ENCODE measurements around the gene RUNX2.
"Not testable (repeated sequence)": the region's sequence is repeated elsewhere in the genome, so short reads cannot be mapped to it uniquely, and the experiment has no call there.

The RUNX2 gene

DNA sequence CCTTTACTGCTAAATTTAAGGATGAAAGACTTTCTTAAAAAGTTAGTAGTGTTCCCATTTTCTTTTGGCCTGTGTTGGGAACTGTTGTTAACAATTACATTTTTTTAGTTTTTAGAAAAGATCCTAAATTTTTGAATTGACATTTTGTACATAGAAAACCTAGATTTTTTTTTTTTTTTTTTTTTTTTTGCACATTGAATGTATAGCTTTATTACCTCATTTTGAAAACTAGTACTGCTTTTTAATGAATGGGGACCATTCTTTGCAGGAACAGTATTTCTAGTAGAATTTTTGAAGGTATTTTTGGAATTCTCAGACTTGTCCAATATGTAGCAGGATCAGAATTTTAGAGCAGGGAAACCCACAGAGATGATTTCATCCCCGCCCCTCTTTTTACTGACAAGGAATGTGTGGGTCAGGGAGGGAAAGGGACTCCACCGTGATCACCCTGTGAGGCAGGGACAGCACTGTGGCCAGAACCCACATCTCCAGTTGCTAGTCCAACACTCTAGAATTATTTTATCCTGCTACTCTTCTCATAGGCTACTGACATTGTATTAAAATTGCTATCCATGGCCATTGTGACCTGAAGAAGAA lies 204.0 kb downstream of the RUNX2 start:
- DNase-seq = no peak

DNA sequence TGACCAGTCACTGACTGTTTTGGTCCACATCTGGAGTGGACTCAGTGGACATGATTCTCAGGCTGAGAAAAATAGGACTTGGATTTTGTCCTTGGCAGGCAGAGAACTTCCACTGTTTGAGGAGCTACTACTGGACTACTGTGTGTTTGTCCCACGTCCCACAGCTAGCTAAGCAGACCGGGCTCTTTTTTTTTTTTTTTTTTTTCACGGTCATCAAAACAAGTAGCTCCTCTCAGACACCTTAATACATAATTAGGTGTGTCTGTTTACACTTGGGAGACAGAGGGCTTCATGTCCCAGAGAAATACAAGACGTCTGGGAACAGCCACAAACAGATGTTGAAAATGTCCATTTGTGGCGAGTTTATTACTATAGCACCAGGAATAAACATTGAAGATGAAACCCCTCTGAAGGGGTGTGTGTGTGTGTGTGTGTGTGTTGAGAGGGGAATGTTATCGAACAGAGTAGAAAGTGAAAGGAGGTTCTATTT lies 204.6 kb downstream of the RUNX2 start:
- DNase-seq = no peak

DNA sequence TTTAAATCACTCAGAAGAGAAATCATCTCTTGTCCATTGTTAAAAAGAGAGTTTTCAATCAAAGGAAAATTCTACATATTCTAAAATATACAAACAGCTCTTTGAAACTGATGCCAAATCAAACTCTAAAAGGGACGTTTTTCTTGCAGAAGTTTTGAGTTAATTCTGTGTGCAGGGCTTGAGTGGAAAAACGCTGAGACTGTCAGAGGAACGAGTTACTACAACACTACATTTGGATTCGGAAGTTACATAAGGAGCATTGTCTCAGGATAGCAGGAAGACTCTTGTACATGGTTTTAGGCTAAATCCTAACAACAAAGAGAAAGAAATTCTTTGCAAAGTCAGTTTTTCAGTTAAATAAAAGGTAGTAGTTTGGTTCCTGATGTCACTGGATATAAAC lies 205.3 kb downstream of the RUNX2 start:
- DNase-seq = no peak

DNA sequence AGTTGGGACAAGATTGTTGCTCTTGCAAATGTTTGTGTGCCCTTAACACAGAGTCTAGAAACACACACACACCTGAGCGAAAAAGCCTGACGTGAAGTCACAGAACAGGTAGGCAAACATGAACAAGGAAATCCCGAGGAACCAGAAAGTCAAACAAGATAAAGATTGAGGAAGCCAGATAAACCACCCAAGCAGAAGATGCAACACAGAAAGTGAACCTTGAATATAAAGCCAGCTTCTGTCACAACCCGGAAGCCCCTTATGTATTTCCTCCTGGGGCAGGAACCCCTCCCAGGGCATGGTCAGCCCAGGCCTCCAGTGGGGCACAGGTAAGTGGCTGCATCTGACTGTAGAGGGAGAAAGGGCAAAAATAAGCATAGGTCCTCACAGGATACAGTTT lies 207.8 kb downstream of the RUNX2 start:
- DNase-seq = no peak

DNA sequence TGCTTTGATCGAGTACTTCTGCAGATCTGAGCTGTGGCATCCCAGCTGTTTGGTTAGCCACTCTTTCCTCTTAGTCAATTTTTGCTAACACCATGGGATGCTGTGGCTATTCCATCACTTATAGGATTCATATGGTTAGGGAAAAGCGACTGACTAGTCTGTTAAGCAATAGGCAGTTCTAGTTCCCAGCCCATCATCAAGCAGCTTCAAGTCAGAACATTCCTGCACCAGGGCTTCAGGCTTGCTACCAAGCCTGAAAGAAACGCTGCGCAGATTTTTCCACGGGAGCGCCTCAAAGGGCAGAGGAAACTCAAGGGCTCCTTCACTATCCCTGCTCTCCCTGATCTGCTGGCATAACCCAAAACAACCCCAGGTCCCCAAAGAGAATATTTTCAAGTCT lies 209.4 kb downstream of the RUNX2 start:
- DNase-seq = no peak

DNA sequence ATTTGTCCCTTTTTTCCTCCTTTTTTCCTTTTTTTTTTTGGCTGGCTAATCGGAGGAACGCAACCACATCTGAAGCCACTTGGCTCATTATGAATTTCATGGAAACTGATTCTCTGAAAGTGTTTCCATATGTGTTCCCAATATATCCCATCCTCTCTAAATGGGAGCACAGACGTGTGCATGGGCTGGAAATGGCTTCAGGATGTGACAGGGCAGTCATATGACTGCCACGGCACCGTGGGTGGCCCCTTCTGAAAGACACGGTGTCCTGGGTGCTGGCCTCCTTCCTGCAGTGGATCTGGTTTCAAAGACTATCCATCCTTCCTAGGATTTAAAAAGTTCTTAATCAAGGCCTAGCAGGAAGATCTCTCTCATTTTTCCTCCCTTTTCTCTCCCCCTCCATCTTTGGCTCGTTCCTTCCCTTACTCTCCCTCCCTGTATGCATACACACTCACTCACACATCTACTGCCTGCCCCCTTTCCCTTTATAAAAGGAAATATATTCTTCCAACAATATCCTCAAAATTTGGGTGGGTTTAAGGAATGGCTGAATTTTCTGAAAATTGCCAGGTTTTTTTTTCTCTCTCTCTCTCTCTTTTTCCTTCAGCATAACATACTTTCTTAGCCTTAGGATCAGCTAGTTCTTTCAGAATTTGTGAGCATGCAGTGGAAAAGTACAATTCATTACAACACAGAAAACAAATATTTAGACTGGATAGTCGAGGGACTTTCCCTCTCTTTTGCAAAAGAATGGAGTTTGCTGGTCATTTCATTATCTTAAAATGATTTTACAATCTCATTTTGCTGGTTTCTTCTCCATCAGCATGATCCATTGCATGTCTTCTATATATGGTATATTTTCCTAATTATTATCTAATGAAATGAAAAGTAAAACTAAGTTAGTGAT lies 210.8 kb downstream of the RUNX2 start:
- no peak for DNase-seq

DNA sequence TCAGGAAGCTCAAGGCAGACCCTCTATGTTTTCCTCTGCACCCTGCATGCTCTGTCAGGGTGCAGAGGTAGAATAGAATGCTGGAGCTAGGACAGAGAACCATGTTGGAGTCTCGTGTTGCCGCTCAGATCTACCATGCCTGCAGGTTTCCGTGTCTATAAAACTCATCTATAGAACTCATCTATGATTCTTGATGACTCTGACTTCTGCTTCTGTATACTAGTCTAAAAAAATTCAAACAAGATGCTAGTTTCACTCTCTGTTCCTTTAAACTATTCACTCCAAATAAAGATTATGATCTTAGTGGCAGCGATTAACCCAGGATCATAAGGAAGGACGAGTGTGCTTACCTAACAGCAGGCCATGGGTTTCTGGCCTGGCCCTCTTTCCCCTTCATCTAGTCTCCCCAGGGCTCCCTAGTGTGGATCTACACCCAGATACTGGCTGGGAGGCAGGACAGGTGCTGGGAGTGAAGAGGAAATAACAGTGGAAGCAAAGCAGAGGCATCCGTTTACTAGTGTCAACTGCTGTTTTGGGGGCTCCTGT lies 212.3 kb downstream of the RUNX2 start:
- no peak for DNase-seq

DNA sequence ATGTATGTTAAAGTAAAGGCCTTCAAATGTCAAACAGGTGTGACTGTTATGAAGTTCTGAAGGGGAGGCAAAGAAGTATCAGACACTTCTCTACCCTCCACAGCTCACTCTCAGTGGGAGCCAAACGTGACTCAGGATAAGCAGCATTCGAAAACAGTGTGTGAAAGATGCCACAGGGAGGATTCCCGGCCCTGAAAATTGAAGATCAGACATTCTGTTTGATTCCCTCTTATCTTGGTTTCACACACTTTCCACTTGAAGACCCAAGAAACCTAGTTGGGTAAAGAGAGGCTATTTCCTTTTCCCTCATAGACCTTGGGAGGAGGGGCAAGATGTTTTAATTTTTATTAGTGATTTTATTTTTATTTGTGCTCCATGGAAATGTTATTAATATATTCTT lies 213.8 kb downstream of the RUNX2 start:
- no peak for DNase-seq

DNA sequence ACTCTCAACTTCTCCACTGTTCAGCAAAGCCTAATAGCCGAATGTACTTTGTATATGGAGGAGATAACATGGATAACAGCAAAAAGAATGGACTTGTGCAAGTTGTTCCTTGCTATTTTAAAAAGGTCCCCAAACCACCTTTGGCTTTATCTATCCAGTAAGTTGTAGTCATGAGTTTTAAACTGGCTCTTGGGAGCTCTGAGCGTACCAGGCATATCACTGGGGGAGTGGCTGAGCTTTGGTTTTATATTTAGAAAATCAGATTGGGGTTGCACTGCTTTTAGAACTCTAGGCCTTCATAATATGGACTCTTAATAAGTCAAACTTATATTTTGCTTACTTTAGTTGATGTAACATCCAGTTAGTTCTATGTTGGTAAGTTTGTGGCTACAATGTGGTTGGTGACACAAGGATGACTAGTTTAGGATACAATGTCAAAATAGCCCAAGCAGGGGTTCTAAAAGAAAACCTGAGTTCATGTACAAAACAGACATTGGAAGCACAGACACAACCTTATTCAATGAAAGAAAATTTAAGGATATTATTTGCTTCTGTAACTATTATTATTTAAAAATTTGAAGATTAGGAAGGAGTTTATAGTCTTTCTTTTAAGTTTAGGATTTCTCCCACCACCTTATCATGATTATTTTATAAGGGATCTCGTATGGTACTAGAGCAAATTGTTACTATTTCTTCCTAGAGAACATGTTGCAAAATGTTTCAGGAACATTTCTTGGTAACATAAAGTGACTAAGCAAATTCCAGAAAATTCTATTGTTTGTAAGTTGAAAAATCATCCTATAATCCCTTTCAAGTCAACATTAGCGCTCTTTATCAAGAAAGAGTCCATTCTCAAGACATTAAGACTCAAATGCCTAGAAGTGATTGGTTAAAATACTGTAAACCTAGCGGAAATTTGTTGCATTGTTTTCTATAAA lies 215.4 kb downstream of the RUNX2 start:
- no peak for DNase-seq

DNA sequence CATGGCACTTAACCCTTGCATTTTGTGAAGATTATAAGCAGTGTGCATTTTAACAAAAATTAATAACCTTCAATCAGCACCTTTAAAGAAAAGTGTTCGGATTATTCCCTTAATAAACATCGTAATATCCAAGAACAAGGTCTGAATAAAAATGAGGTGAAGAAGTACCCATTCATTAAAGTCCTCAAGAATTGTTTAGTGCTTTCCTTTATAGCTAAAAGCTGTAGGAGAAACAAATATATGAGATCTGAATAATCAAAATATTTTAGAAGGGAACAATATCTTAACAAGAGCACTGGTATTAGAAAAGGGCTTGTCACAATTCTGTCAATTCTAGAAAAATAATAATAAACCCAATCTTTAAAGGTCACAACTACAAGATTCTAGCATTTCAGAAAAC lies 217.3 kb downstream of the RUNX2 start:
- DNase-seq = no peak

DNA sequence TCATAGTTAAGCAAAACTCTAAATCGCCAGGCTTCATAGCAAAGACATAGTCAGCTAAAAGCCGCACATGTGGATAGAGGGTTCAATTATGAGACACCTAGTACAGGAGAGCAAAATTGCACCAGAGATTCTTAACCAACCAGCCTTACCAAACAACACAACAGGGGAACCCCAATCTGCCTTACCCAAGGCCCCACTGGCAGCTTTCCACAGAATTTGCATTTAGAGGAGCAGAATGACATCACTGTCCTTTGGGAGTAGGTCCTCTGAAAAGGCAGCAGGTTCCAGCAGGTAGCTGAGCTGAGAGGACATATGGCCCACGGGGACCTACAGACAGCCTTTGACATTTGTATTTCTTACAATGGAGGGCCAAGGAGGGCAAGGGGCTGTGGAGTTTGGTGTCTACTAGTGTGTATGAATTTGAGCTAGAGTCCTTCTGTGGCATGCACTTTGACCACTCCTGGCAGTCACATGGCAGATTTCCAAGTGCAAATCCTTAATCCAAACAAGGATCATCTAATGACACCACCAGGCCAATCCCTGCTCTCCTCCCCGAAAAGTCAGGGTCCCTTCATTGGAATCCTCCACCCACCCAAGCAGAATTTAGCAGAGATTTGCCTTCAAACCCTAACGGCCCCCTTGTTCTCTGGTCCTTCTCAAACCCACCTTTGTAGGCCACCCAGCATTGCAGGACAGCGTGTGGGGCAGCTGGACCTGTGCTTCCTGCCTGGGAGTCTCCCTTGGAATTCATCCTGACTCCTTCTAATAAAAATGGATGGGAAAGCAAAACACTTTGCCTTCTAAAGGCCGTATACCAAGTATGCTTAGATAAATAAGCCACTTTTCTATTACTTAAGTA lies 220.8 kb downstream of the RUNX2 start:
- no peak for DNase-seq

DNA sequence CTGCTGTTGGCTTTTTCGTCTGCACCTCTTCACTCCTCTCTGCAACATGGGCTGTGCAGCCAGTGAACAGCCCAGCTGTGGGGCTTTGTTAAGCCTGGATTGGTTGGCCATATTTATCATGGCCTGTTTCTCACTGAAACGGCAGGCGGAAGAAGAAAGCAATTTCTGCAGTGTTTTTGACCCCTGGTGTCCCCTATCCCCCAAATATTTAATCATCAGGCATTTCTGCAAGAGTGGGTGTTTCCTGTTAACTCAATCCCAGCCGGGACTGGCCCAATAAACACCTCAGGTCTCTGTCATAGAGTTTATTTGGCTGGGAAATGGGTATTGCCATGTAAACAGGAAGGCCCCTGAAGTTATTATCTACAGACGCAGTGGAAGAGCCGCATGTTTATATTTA lies 224.4 kb downstream of the RUNX2 start:
- DNase-seq = no peak

DNA sequence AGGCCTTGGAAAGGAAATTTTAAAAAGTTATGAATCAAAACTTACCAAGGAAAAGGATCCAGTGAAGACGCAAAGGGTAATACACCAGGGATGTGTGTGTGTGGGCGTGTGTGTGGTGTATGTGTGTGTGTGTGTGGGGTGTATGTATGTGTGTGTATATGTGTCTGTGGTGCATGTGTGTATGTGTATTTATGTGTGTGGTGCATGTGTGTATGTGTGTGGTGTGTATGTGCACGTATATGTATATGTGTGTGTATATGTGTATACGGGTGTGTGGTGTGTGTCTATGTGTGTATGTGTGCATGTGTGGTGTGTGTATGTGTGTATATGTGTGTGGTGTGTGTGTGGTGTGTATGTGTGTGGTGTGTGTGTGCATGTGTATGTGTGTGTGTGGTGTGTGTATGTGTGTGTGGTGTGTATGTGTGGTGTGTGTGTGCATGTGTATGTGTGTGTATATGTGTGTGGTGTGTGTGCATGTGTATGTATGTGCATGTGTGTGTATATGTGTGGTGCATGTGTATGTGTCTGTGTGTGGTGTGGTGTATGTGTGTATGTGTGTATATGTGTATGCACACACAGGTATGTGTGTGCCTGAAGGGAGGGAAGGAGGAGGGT lies 225.7 kb downstream of the RUNX2 start:
- no peak for DNase-seq

DNA sequence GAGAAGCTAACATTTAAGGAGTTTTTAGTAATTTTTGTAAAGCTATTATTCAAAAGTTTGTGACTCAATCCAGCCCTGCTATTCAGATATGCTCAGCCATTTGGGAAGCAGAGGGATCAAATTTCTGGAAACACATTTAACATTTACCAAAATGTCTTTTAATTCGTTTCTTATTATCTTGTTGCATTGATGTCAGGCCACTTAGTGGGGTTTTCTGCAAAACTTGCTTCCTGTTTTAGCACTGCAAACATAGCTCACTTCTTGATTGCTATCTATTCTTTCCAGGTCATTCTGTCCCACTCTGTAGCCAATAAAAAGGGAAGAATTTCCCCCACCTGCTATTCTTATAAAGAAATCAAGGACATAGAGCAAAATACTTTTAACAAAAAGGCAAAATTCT lies 226.5 kb downstream of the RUNX2 start:
- no peak for DNase-seq

DNA sequence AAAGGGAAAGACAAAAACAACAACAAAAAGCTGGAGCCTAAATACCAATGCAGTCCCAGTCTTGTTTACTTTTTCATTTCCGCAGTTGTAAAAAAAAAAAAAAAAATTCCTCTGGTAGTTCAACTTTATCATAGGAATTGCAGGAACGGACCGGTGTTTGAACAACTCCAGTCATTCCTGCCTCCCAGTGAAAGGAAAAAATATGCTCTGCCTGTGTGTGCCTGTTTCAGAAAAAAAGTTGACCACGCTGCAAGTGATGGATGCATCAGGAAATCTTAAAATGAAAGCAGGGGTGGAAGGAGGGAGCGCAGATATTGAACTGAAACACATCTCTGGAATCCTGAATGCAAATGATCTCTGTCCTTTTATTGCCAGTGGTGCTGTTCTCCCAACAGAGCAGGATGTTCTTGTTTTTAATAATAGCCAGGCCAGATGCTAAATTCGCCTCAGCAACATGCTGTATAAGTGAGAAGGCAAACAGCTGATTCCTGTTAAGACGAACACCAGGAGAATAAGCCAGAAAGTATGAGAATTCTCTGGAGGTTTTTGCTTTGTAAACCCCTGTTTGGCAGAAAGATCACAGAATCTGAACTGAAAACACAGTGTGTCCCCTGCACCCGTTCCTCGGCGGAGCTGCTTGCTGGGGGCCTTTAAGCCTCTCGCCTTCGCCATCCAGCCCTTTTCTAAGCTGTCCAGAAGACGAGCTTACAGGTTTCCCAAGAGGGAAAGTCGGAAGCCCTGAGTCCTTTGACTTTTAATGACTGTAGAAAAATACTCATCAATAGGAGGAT lies 228.0 kb downstream of the RUNX2 start:
- no peak for DNase-seq

DNA sequence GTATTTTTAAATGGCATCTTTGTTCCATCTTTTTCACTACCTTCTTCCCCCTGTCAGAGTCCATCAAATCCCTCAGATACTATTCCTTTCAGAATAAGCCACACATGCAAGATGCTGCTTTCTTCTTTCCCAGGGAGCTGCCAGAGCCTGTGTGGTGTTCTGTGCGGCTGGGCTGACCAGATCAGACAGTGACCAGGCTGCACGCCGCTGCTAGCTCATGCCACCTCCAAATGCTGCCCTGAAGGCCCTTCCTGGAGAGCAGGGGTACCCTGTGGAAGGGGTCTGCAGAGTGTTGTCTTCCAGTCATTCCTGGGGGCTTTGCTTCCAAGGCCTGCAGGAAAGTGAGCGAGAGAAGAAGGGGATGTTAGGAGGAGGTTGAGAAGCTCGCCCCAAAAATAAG lies 228.7 kb downstream of the RUNX2 start:
- DNase-seq = no peak

DNA sequence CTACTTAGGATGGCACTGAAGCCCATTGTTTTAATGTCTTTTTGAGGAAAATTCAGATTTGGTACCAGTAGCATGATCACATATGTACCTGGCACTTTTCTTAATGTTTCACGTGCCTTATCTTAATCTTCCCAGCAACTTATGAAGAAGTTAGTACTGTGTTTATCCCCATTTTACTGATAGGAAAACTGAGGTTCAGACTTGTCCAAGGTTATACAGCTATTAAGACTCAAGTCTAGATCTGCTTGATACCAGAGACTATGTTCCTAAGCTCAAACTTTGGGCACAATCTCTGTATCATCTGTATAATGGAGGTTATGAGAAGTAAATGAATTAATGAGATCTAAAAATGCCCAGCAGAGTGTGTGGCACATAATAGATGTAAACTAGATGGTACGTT lies 229.3 kb downstream of the RUNX2 start:
- DNase-seq = no peak

DNA sequence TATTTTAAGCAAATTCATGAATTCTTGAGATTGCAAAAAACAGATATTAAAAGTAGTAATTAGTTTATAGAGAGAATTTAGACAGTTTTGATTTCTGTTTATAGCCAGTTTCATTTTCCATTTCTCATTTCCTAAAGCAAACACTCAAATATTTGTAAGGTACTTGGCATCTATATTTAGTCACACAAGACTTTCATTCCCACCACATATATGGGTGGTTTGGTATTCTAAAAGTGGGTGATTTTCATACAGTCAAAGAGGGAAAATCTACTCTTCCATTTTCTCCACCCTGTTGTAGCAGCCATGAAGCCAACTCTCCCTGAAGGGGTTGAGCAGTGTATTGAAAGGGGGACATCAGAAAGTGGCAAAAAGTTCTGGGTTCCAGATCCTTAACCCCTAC lies 230.7 kb downstream of the RUNX2 start:
- DNase-seq = no peak

DNA sequence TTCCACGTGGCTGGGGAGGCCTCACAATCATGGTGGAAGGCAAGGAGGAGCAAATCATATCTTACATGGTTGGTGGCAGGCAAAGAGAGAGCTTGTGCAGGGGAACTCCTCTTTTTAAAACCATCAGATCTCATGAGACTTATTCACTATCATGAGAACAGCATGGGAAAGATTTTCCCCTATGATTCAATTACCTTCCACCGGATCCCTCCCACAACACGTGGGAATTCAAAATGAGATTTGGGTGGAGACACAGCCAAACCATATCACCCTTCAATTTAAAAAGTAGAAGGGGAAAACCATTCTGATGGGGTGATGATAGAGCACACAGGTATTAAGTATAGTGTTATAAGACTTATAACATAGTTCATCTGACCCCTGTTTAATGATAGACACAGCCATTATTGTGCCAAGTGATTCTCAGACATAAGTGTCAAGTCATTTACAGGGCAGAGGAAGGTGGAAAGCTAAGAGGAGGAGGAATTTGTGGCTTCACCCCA lies 232.2 kb downstream of the RUNX2 start:
- not testable (repeated sequence) for DNase-seq

DNA sequence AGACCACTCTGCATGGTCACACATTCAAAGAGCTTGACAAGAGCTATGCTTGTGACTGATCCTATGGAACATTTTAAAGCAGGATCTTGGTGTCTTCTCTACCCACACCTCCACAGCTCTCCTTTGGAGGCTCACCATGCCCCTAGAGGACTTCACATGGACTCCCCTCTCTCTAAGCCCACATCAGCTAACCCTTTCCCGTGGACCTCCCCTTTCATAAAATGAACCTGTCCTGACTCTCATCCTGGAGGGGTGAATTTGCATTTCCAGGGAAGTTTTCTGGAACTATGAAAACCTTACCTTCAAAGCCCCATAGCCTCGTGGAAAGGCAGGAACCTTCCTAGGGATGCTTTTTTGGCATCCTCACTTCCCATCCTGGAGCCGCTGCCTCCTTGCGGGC lies 234.0 kb downstream of the RUNX2 start:
- no peak for DNase-seq

DNA sequence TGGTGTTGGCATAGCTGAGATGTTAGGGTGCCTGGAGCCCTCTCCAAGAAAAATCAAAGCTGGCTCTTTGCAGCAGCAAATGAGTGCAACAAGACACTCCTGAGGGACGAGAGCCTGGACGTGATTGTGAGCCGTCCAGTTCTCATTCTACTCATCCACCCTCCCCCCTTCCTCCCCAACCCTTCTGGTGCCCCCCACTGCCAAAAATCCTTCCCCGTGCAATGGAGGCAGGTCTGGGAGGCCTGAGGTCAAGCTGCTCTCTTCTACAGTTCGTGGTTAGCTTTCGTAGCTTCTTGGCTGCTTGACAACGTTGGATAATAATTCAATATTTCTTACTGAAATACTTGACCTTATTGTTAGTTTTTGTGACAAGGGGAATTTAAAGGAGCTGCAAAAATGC lies 234.9 kb downstream of the RUNX2 start:
- no peak for DNase-seq
